B cell (primary cell): ENCODE results near the gene STON1. TPM values are rescaled to one million over a fixed set of nuclear protein-coding genes. Genes with fewer than 3 reads are reported as not detected.

Experiments
- ATAC-seq: fragments of 200-7000 bp; cut with Tn5 transposase; one replicate; pipeline ENCODE4 v1.10.0; 2021; ENCODE audit warnings: low read depth, mild to moderate bottlenecking, moderate number of reproducible peaks, moderate library complexity
- CTCF ChIA-PET: fragments of 350-600 bp; sonication (Branson Sonifier 250); formaldehyde crosslinking; loops from one replicate; lab custom pipeline; 2021; ENCODE audit warnings: antibody characterized with exemption, inconsistent platforms; lab: Charles Lee
- POLR2A ChIA-PET: fragments of 350-600 bp; sonication (Branson Sonifier 250); formaldehyde crosslinking; loops from one replicate; lab custom pipeline; 2021; ENCODE audit warnings: antibody characterized with exemption; lab: Charles Lee
- DNase-seq: peaks from one replicate; pipeline ENCODE4 v3.0.0; 2013
- H2AFZ ChIP-seq: 2 replicates; pipeline ENCODE4 v1.6.1; 2012; ENCODE audit warnings: mild to moderate bottlenecking, low read depth, low read length; ENCODE audit not compliant: insufficient read depth, poor library complexity, severe bottlenecking
- H3K27ac ChIP-seq, 2 donors: 1 replicate in 1 of 2; 2 replicates in 1 of 2; pipeline ENCODE4 v1.5.1; 2012 to 2013; ENCODE audit warnings: low read length in 2 of 2, mild to moderate bottlenecking in 2 of 2, moderate library complexity in 1 of 2
- H3K27me3 ChIP-seq, 4 experiments: fragments of 200-600 bp in 1 of 4; sonication (generic) in 1 of 4; replicated peaks in 1 of 4; 1 replicate in 2 of 4; 2 replicates in 2 of 4; pipeline versions ENCODE4 v1.6.1 to v1.7.0; 2013 to 2016; ENCODE audit warnings: low read length in 3 of 4, mild to moderate bottlenecking in 2 of 4, mixed read lengths in 1 of 4, moderate library complexity in 1 of 4; ENCODE audit not compliant: insufficient read depth in 4 of 4, control insufficient read depth in 3 of 4; ENCODE audit errors: control extremely low read depth in 1 of 4
- H3K36me3 ChIP-seq, 2 experiments: replicated peaks in 1 of 2; 1 replicate in 1 of 2; 2 replicates in 1 of 2; pipeline versions ENCODE4 v1.6.1 to v1.7.1; 2013; ENCODE audit warnings: low read length in 1 of 2; ENCODE audit not compliant: insufficient read depth in 2 of 2, control insufficient read depth in 1 of 2; ENCODE audit errors: control extremely low read depth in 1 of 2, extremely low read depth in 1 of 2
- H3K4me1 ChIP-seq, 2 donors: fragments of 200-600 bp in 1 of 2; sonication (generic) in 1 of 2; 1 replicate in 1 of 2; 2 replicates in 1 of 2; pipeline versions ENCODE4 v1.5.1 to v1.6.1; 2013 to 2017; ENCODE audit warnings: low read length in 2 of 2; ENCODE audit not compliant: control insufficient read depth in 2 of 2, insufficient read depth in 2 of 2
- H3K4me2 ChIP-seq: replicated peaks from 2 replicates; pipeline ENCODE3; 2012; ENCODE audit warnings: mild to moderate bottlenecking, low read depth, low read length; ENCODE audit not compliant: poor library complexity, severe bottlenecking
- H3K4me3 ChIP-seq, 5 experiments: fragments of 200-600 bp in 1 of 5; sonication (generic) in 1 of 5; 1 replicate in 3 of 5; 2 replicates in 2 of 5; pipeline versions ENCODE4 v1.5.1 to v1.7.0; 2011 to 2016; ENCODE audit warnings: low read length in 4 of 5, mild to moderate bottlenecking in 4 of 5, low read depth in 2 of 5, control low read depth in 1 of 5, moderate library complexity in 1 of 5; ENCODE audit not compliant: insufficient read depth in 1 of 5; ENCODE audit errors: control extremely low read depth in 1 of 5, extremely low read depth in 1 of 5
- H3K79me2 ChIP-seq: fragments of 200-600 bp; sonication (generic); one replicate; pipeline ENCODE4 v1.6.0; 2016; ENCODE audit warnings: low read length; ENCODE audit not compliant: control insufficient read depth, insufficient read depth
- H3K9ac ChIP-seq: fragments of 200-600 bp; sonication (generic); 2 replicates; pipeline ENCODE4 v1.6.1; 2017; ENCODE audit warnings: mild to moderate bottlenecking, low read length, moderate library complexity
- H3K9me3 ChIP-seq, 3 donors: one replicate each; pipeline versions ENCODE4 v1.6.1 to v1.7.1; 2013; ENCODE audit warnings: low read length in 2 of 3; ENCODE audit not compliant: control insufficient read depth in 2 of 3, insufficient read depth in 1 of 3; ENCODE audit errors: control extremely low read depth in 1 of 3
- H4K20me1 ChIP-seq: 2 replicates; pipeline ENCODE4 v1.6.0; 2012; ENCODE audit warnings: mild to moderate bottlenecking, low read length; ENCODE audit not compliant: insufficient read depth, control insufficient read depth, poor library complexity, severe bottlenecking
- H3K27ac Mint-ChIP-seq: one replicate; pipeline ENCODE4 v1.8.0; 2021; ENCODE audit warnings: mixed read lengths
- H3K27me3 Mint-ChIP-seq: one replicate; pipeline ENCODE4 v1.8.0; 2021; ENCODE audit warnings: mixed read lengths
- H3K4me1 Mint-ChIP-seq: one replicate; pipeline ENCODE4 v1.8.0; 2021; ENCODE audit warnings: mixed read lengths
- H3K4me3 Mint-ChIP-seq: one replicate; pipeline ENCODE4 v1.8.0; 2021; ENCODE audit warnings: mixed read lengths
- H3K9me3 Mint-ChIP-seq: one replicate; pipeline ENCODE4 v1.8.0; 2022; ENCODE audit warnings: mixed read lengths; ENCODE audit not compliant: insufficient read depth
- EZH2 ChIP-seq: IDR thresholded peaks from 2 replicates; pipeline ENCODE4 v1.6.1; 2012; ENCODE audit warnings: borderline replicate concordance, low read depth, mild to moderate bottlenecking, moderate library complexity, low read length; ENCODE audit not compliant: insufficient read depth, poor library complexity, severe bottlenecking
- WGBS: methylation state at CpG from one replicate; pipeline ENCODE4 v1.1.5; 2013; ENCODE audit warnings: missing lambda C conversion rate; ENCODE audit not compliant: insufficient coverage; 5-methylcytosine and 5-hydroxymethylcytosine counted together
- intact Hi-C: fragments of 100-400 bp; cut with micrococcal nuclease; formaldehyde crosslinking; loops from one replicate; pipeline ENCODE4 v1.10.0; 2022
- polyA plus RNA-seq: library from polyadenylated mRNA; depleted of rRNA; stranded (reverse); fragments of >200 nt; gene quantifications from 2 replicates; pipeline ENCODE4 v1.2.3, GENCODE V29; 2012
- total RNA-seq, 2 donors: library from RNA; stranded (reverse); fragments of 120-200 nt in 1 of 2; gene quantifications; 1 replicate in 1 of 2; 2 replicates in 1 of 2; pipeline versions ENCODE4 v1.2.3 to v1.2.4, GENCODE V29; 2013 to 2022
- TF ChIP-seq, protein P1 (sequence below): fragments of 200-600 bp; IDR thresholded peaks from one replicate; pipeline ENCODE4 v1.8.0; 2022; ENCODE audit warnings: antibody characterized with exemption, mild to moderate bottlenecking

The STON1 gene
- total and polyA plus RNA-seq, 2 donors (not counting 1 experiment from before 2014, with no cell fraction given): 0.46 to 2.0 TPM

DNA sequence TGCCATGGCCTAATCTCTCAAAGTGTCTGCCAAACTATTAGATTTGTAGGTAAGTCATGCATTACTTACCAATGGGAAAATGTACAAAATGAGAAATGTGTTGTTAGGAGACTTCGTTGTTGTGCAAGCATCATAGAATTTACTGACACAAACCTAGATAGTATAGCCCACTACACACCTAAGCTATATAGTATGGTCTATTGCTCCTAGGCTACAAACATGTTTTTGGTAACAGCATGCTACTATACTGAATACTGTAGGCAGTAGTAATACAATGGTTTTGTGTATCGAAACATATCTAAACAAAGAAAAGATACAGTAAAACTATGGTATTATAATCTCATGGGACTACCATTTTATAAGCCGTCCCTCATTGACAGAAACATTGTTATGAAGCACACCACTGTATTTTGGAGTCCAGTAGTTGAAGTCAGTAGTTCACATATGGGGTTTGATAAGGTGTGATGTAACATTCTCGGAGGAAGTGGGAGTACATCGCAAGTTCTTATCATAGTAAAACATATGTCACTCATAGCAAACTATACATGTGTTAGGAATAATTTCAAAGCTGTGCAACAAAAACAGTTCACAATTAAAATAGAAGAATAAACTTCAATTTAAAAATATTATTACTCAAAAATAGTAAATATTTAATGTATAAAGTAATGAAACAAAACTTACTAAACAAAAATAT is 75.7 kb downstream of the STON1 start:
- no CpG with 5 or more reads among the region's 5 CpGs for WGBS
- H3K4me3 Mint-ChIP-seq: no peak overlapping the region
- H3K4me2 ChIP-seq: no peak overlapping the region
- H3K4me3 ChIP-seq: no peak overlapping the region
- H3K9me3 ChIP-seq: no peaks in the 10 kb centered on the region
- no peaks in the 10 kb centered on the region for H3K4me1 ChIP-seq
- ChIA-PET POLR2A (no interaction called here), CTCF (no interaction called here)
- H3K9ac ChIP-seq: no peak overlapping the region
- no peaks in the 10 kb centered on the region for H3K79me2 ChIP-seq
- peaks cover 0 to 4% (median under 1%) of the 10 kb centered on the region in 4 experiments for H3K27me3 ChIP-seq
- no peak overlapping the region for H2AFZ ChIP-seq
- H3K27me3 Mint-ChIP-seq: peaks cover 10% of the 10 kb centered on the region
- H4K20me1 ChIP-seq: no peaks in the 10 kb centered on the region
- intact Hi-C loops: no loop called here
- no peak for ATAC-seq
- no peaks in the 10 kb centered on the region for H3K9me3 Mint-ChIP-seq
- no peaks in the 10 kb centered on the region for H3K36me3 ChIP-seq
- no peak for DNase-seq
- no peak overlapping the region for H3K27ac ChIP-seq
- H3K27ac Mint-ChIP-seq: no peak overlapping the region
- TF ChIP-seq, protein P1, sequence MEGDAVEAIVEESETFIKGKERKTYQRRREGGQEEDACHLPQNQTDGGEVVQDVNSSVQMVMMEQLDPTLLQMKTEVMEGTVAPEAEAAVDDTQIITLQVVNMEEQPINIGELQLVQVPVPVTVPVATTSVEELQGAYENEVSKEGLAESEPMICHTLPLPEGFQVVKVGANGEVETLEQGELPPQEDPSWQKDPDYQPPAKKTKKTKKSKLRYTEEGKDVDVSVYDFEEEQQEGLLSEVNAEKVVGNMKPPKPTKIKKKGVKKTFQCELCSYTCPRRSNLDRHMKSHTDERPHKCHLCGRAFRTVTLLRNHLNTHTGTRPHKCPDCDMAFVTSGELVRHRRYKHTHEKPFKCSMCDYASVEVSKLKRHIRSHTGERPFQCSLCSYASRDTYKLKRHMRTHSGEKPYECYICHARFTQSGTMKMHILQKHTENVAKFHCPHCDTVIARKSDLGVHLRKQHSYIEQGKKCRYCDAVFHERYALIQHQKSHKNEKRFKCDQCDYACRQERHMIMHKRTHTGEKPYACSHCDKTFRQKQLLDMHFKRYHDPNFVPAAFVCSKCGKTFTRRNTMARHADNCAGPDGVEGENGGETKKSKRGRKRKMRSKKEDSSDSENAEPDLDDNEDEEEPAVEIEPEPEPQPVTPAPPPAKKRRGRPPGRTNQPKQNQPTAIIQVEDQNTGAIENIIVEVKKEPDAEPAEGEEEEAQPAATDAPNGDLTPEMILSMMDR: no peak
- no peak for TF ChIP-seq EZH2
- H3K4me1 Mint-ChIP-seq: no peaks in the 10 kb centered on the region

DNA sequence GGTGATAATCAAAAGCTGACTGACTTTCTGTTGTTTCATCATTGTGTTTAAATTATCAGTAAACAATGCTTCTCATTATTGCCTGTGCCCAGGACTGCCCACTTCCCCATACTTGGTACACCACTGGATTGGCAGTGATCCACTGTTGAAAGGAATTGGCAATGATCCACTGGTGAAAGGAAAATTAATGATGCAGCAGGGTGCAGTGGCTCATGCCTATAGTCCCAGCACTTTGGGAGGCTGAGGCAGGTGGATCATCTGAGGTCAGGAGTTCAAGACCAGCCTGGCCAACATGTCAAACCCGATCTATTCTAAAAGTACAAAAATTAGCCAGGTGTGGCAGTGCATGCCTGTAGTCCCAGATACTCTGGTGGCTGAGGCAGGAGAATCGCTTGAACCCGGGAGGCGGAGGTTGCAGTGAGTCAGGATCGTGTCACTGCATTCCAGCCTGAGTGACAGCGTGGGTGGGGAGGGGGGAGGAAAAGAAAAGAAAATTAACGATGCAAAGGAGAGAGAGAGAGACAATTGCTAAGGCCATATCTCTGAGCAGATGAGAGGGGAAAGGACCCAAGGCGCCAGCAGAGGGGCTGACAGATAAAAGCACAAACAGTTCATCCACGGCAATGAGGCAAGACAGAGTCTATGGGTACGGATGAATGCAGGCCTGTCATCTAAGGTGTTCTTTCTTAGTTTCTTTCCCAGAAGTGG is 77.5 kb downstream of the STON1 start:
- POLR2A ChIA-PET: no interaction called here
- TF ChIP-seq, protein P1: no peak
- TF ChIP-seq EZH2: no peak
- Mint-ChIP-seq H3K27me3 (peaks cover 17% of the 10 kb centered on the region), H3K4me1 (no peaks in the 10 kb centered on the region), H3K9me3 (no peaks in the 10 kb centered on the region), H3K4me3 (no peak overlapping the region), H3K27ac (no peak overlapping the region)
- no peaks in the 10 kb centered on the region for H3K9me3 ChIP-seq
- no peak for DNase-seq
- WGBS: 83% methylated on average over 10 of the region's 10 CpGs
- no peaks in the 10 kb centered on the region for H3K36me3 ChIP-seq
- no peaks in the 10 kb centered on the region for H3K4me1 ChIP-seq
- H2AFZ ChIP-seq: no peak overlapping the region
- intact Hi-C loops: no loop called here
- no peak overlapping the region for H3K9ac ChIP-seq
- CTCF ChIA-PET: no interaction called here
- peaks cover 0 to 4% (median under 1%) of the 10 kb centered on the region in 4 experiments for H3K27me3 ChIP-seq
- ATAC-seq: no peak
- no peak overlapping the region for H3K4me2 ChIP-seq
- H3K4me3 ChIP-seq: no peak overlapping the region
- H3K79me2 ChIP-seq: no peaks in the 10 kb centered on the region
- no peaks in the 10 kb centered on the region for H4K20me1 ChIP-seq
- H3K27ac ChIP-seq: no peak overlapping the region
